Measurements from ENCODE around the gene PTPN2.

PTPN2 gene

DNA sequence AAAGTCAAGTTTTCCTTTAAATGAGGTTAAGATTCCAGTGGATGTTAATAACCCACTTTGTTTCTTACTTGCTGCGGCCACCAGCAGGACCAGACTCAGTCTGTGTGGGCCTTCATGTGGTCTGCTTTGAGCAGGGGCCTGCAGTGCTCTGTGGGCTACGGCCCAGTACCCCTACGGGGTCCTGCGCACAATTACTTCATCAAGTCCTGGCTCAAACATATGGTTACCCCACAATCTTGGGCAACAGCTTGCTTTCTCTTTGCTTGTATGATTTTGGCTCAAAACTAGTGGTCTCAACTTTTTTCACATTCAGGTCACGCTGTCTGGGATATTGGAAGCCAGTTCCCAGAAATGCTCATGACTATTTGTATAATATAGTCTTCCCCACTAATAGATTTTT lies 64.2 kb downstream of the PTPN2 start:
- Histone ChIP-seq H3K27ac (no peak overlapping the region), H3K36me3 (ENCODE audit: insufficient read depth, low read length) (peaks cover 14% of the 10 kb centered on the region), H3K9ac (ENCODE audit: insufficient read length) (no peak overlapping the region), H3K4me3 (no peak overlapping the region), H3K9me3 (ENCODE audit: low read depth, low read length) (no peaks in the 10 kb centered on the region)
- DNase-seq (ENCODE audit: low read depth, low spot score) = no peak
- no peak for TF ChIP-seq EZH2 (IDR thresholded peaks at IDR 0.05)
- no peak for TF ChIP-seq POLR2AphosphoS5 (IDR thresholded peaks at IDR 0.05; ENCODE audit: borderline replicate concordance, low read depth, low read length)
- TF ChIP-seq FOXP2 (optimal IDR thresholded peaks at IDR 0.05; ENCODE audit: control extremely low read depth, extremely low read length, insufficient read depth) = no peak

DNA sequence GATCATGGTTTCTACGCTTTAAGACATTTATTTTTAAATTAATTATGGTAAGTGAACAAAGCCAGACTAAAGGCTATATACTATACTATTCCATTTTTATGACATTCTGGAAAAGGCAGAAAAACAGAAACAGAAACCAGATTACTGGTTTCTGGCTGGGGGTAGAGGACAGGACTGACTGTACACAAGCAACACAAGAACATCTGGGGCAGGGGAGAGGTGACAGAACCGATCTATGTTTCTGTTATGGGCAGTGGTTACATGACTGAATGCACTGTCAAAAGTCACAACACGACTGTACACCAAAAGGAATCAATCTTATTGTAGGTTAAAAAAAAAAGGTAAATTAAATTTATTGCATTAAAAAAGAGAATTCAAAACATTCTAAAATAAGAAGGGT lies 64.7 kb downstream of the PTPN2 start:
- no peak overlapping the region for H3K4me3 ChIP-seq
- H3K27ac ChIP-seq = 0 out of 2 replicates have a peak overlapping the region, but pooled peaks have one; percentile 14
- H3K9ac ChIP-seq (ENCODE audit: insufficient read length) = no peak overlapping the region
- DNase-seq (ENCODE audit: low read depth, low spot score) = no peak
- TF ChIP-seq POLR2AphosphoS5 (IDR thresholded peaks at IDR 0.05; ENCODE audit: borderline replicate concordance, low read depth, low read length) = no peak
- H3K9me3 ChIP-seq (ENCODE audit: low read depth, low read length) = no peaks in the 10 kb centered on the region
- peaks cover 17% of the 10 kb centered on the region for H3K36me3 ChIP-seq (ENCODE audit: insufficient read depth, low read length)

- no peak for TF ChIP-seq EZH2 (IDR thresholded peaks at IDR 0.05)
- TF ChIP-seq FOXP2 (optimal IDR thresholded peaks at IDR 0.05; ENCODE audit: control extremely low read depth, extremely low read length, insufficient read depth) = peak; percentile 64
Observed at GRCh38 chr18:12818243-12818642, 65.8 kb downstream of the PTPN2 start.

DNA sequence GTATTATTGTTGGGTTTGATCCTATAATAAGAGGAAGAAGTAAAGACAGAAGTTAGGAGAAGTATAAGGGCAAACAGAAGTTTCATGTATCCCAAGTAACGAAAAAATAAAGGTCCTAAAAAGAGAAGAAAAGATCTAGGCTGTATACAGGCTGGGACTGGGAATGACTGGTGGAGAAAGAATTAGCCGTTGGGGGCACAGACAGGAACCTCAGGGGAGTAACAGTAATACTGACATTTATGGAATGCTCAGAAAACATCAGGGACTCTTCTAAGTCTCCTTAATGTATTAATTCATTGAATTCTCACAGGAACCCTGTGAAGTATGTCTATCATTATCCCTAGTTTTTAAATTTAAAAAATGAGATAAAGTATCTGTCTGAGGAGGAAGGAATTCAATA lies 67.6 kb downstream of the PTPN2 start:
- Histone ChIP-seq H3K27ac (no peak overlapping the region), H3K9ac (ENCODE audit: insufficient read length) (no peak overlapping the region), H3K9me3 (ENCODE audit: low read depth, low read length) (no peaks in the 10 kb centered on the region), H3K4me3 (no peak overlapping the region), H3K36me3 (ENCODE audit: insufficient read depth, low read length) (peaks cover 21% of the 10 kb centered on the region)
- DNase-seq (ENCODE audit: low read depth, low spot score) = no peak
- TF ChIP-seq FOXP2 (optimal IDR thresholded peaks at IDR 0.05; ENCODE audit: control extremely low read depth, extremely low read length, insufficient read depth) (no peak), POLR2AphosphoS5 (IDR thresholded peaks at IDR 0.05; ENCODE audit: borderline replicate concordance, low read depth, low read length) (no peak), EZH2 (IDR thresholded peaks at IDR 0.05) (no peak)

More at GRCh38 chr18:12818243-12818642, 65.8 kb downstream of the PTPN2 start:
- no peak overlapping the region for H3K9ac ChIP-seq (ENCODE audit: insufficient read length)
- 0 out of 2 replicates have a peak overlapping the region, but pooled peaks have one; percentile 5 for H3K27ac ChIP-seq
- no peaks in the 10 kb centered on the region for H3K9me3 ChIP-seq (ENCODE audit: low read depth, low read length)
- no peak overlapping the region for H3K4me3 ChIP-seq
- DNase-seq (ENCODE audit: low read depth, low spot score) = no peak
- H3K36me3 ChIP-seq (ENCODE audit: insufficient read depth, low read length) = peaks cover 21% of the 10 kb centered on the region

GRCh38 chr18:12811191-12811950 lies 72.7 kb downstream of the PTPN2 start:
- DNase-seq (ENCODE audit: low read depth, low spot score) = no peak
- TF ChIP-seq EZH2 (IDR thresholded peaks at IDR 0.05) = no peak
- no peak for TF ChIP-seq POLR2AphosphoS5 (IDR thresholded peaks at IDR 0.05; ENCODE audit: borderline replicate concordance, low read depth, low read length)
- TF ChIP-seq FOXP2 (optimal IDR thresholded peaks at IDR 0.05; ENCODE audit: control extremely low read depth, extremely low read length, insufficient read depth) = no peak

GRCh38 chr18:12803069-12803936 lies 80.7 kb downstream of the PTPN2 start:
- H3K27ac ChIP-seq = no peak overlapping the region
- TF ChIP-seq POLR2AphosphoS5 (IDR thresholded peaks at IDR 0.05; ENCODE audit: borderline replicate concordance, low read depth, low read length) = no peak
- no peaks in the 10 kb centered on the region for H3K9me3 ChIP-seq (ENCODE audit: low read depth, low read length)
- no peak overlapping the region for H3K4me3 ChIP-seq
- H3K9ac ChIP-seq (ENCODE audit: insufficient read length) = no peak overlapping the region
- DNase-seq (ENCODE audit: low read depth, low spot score) = no peak
- H3K36me3 ChIP-seq (ENCODE audit: insufficient read depth, low read length) = peaks cover 18% of the 10 kb centered on the region

More at GRCh38 chr18:12811191-12811950, 72.7 kb downstream of the PTPN2 start:
- Histone ChIP-seq H3K36me3 (ENCODE audit: insufficient read depth, low read length) (peaks cover 18% of the 10 kb centered on the region), H3K4me3 (no peak overlapping the region), H3K27ac (no peak overlapping the region), H3K9ac (ENCODE audit: insufficient read length) (no peak overlapping the region), H3K9me3 (ENCODE audit: low read depth, low read length) (no peaks in the 10 kb centered on the region)

DNA sequence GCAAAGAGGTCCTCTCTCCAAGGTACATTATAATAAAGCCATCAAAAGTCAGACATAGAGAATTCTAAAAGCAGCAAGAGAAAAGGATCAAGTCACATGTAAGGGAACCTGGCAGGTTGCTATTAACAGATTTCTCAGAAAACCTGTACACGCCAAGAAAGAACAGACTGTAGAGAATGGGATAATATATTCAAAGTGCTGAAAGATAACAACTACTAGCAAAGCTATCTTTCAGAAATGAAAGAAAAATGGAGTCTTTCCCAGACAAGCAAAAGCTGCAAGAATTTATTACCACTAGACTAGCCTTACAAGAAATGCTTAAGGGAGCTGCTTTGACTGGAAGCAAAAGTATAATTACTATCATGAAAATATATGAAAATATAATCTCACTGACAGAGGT lies 81.5 kb downstream of the PTPN2 start:
- H3K4me3 ChIP-seq = no peak overlapping the region
- H3K9ac ChIP-seq (ENCODE audit: insufficient read length) = no peak overlapping the region
- DNase-seq (ENCODE audit: low read depth, low spot score) = no peak
- no peak for TF ChIP-seq POLR2AphosphoS5 (IDR thresholded peaks at IDR 0.05; ENCODE audit: borderline replicate concordance, low read depth, low read length)
- TF ChIP-seq FOXP2 (optimal IDR thresholded peaks at IDR 0.05; ENCODE audit: control extremely low read depth, extremely low read length, insufficient read depth) = no peak
- TF ChIP-seq EZH2 (IDR thresholded peaks at IDR 0.05) = no peak
- H3K36me3 ChIP-seq (ENCODE audit: insufficient read depth, low read length) = peaks cover 21% of the 10 kb centered on the region
- no peak overlapping the region for H3K27ac ChIP-seq
- no peaks in the 10 kb centered on the region for H3K9me3 ChIP-seq (ENCODE audit: low read depth, low read length)

DNA sequence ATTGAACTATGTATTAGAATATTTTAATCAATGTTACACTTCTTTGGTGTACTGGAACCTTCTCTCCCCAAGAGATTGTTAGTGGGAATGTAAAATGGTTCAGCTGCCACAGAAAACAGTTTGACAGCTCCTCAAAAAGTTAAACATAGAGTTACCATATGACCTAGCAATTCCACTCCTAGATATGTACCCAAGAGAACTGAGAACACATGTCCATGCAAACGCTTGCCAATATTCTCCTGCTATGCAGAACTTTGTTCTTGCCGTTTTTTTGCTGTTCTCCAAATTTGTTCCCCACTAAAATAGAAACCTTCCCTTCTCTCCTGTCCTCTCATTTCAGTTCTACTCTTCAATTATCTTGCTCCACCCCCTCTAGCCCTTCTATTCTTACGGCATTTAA lies 87.6 kb downstream of the PTPN2 start:
- Histone ChIP-seq H3K9me3 (ENCODE audit: low read depth, low read length) (no peaks in the 10 kb centered on the region), H3K4me3 (no peak overlapping the region), H3K27ac (no peak overlapping the region), H3K36me3 (ENCODE audit: insufficient read depth, low read length) (peaks cover 26% of the 10 kb centered on the region), H3K9ac (ENCODE audit: insufficient read length) (no peak overlapping the region)
- DNase-seq (ENCODE audit: low read depth, low spot score) = no peak
- TF ChIP-seq EZH2 (IDR thresholded peaks at IDR 0.05) (no peak), POLR2AphosphoS5 (IDR thresholded peaks at IDR 0.05; ENCODE audit: borderline replicate concordance, low read depth, low read length) (no peak), FOXP2 (optimal IDR thresholded peaks at IDR 0.05; ENCODE audit: control extremely low read depth, extremely low read length, insufficient read depth) (no peak)

All from SK-N-MC (cell line).